PC-9 (cell line): ENCODE measurements around the gene SLC25A11. TPM values are rescaled to one million over a fixed set of nuclear protein-coding genes. Genes with fewer than 3 reads are reported as not detected.

Experiments
- BruUV-seq: library from RNA; stranded (reverse); fragments of 400-500 nt; replicated peaks from 2 replicates; lab custom pipeline; 2021; lab: Mats Ljungman, UMichigan
- CTCF ChIA-PET: fragments of 300-600 bp; sonication (Branson Sonifier 250); formaldehyde crosslinking; loops from one replicate; lab custom pipeline; 2022; ENCODE audit warnings: antibody characterized with exemption; lab: Charles Lee
- POLR2A ChIA-PET: fragments of 300-600 bp; sonication (Branson Sonifier 250); formaldehyde crosslinking; loops from one replicate; lab custom pipeline; 2022; ENCODE audit warnings: antibody characterized with exemption; ENCODE audit not compliant: unreplicated experiment; lab: Charles Lee
- DNase-seq, 2 experiments: peaks; one replicate each; pipeline versions ENCODE4 v3.0.0 to v3.0.0-alpha.2; 2015 to 2022; ENCODE audit warnings: mixed read lengths in 1 of 2
- H2AFZ ChIP-seq: fragments of 200-600 bp; sonication (generic); 2 replicates; pipeline ENCODE4 v1.8.1; 2017; ENCODE audit warnings: antibody characterized with exemption
- H3F3A ChIP-seq: fragments of 200-600 bp; sonication (generic); 2 replicates; pipeline ENCODE4 v1.8.1; 2017; ENCODE audit warnings: antibody characterized with exemption, mild to moderate bottlenecking, low read depth; ENCODE audit not compliant: insufficient read depth
- H3K27ac ChIP-seq: fragments of 200-600 bp; sonication (generic); 2 replicates; pipeline ENCODE4 v1.6.1; 2016; ENCODE audit warnings: mixed run types
- H3K27me3 ChIP-seq: fragments of 200-600 bp; sonication (generic); 2 replicates; pipeline ENCODE4 v1.6.1; 2016; ENCODE audit warnings: low read depth, mixed run types; ENCODE audit not compliant: insufficient read depth
- H3K36me3 ChIP-seq: fragments of 200-600 bp; sonication (generic); 2 replicates; pipeline ENCODE4 v1.6.1; 2016; ENCODE audit warnings: low read depth, mixed run types
- H3K4me1 ChIP-seq: fragments of 200-600 bp; sonication (generic); replicated peaks from 2 replicates; pipeline ENCODE4 v1.6.1; 2016; ENCODE audit warnings: mixed run types; ENCODE audit not compliant: insufficient read depth
- H3K4me2 ChIP-seq: fragments of 200-600 bp; sonication (generic); 2 replicates; pipeline ENCODE4 v1.6.1; 2017; ENCODE audit warnings: mixed run types
- H3K4me3 ChIP-seq: fragments of 200-600 bp; sonication (generic); 2 replicates; pipeline ENCODE4 v1.6.1; 2016; ENCODE audit warnings: mixed run types
- H3K79me2 ChIP-seq: fragments of 200-600 bp; sonication (generic); 2 replicates; pipeline ENCODE4 v1.6.1; 2017; ENCODE audit warnings: low read depth, mixed run types
- H3K9me2 ChIP-seq: fragments of 200-600 bp; sonication (generic); 2 replicates; pipeline ENCODE4 v1.8.1; 2017; ENCODE audit warnings: mild to moderate bottlenecking; ENCODE audit not compliant: insufficient read depth
- H3K9me3 ChIP-seq: fragments of 200-600 bp; sonication (generic); 2 replicates; pipeline ENCODE4 v1.8.1; 2016; ENCODE audit warnings: low read depth; ENCODE audit not compliant: insufficient read depth
- H4K20me1 ChIP-seq: fragments of 200-600 bp; sonication (generic); 2 replicates; pipeline ENCODE4 v1.8.1; 2017; ENCODE audit not compliant: insufficient read depth
- CTCF ChIP-seq: fragments of 200-600 bp; sonication (generic); conservative IDR thresholded peaks from 2 replicates; pipeline ENCODE4 v1.6.1; 2017; ENCODE audit warnings: mixed run types, antibody characterized with exemption, mild to moderate bottlenecking, moderate library complexity
- EZH2 ChIP-seq: fragments of 200-600 bp; sonication (generic); IDR thresholded peaks from 2 replicates; pipeline ENCODE4 v1.8.0; 2017; ENCODE audit warnings: antibody characterized with exemption, low read depth
- intact Hi-C: fragments of 100-400 bp; cut with micrococcal nuclease; formaldehyde crosslinking; loops from one replicate; pipeline ENCODE4 v1.10.0; 2022; ENCODE audit not compliant: unreplicated experiment
- total RNA-seq: library from RNA; stranded (reverse); gene quantifications from 2 replicates; pipeline ENCODE4 v1.2.3, GENCODE V29; 2021

The SLC25A11 gene
- total RNA-seq, 1 experiment from 2014 or later = 56.2 TPM

GRCh38 chr17:4965311-4965986 is 25.6 kb upstream of the SLC25A11 start:
- Histone ChIP-seq H3K36me3 (no peaks in the 10 kb centered on the region; the same call in 1 of the 2 replicates), H4K20me1 (no peaks in the 10 kb centered on the region), H3K4me2 (no peak overlapping the region), H3K4me3 (no peak overlapping the region), H3K27ac (no peak overlapping the region), H3K79me2 (peaks cover 41% of the 10 kb centered on the region), H3F3A (peaks cover 53% of the 10 kb centered on the region), H3K9me2 (no peaks in the 10 kb centered on the region), H3K9me3 (no peaks in the 10 kb centered on the region), H3K27me3 (no peaks in the 10 kb centered on the region), H3K4me1 (peaks cover 25% of the 10 kb centered on the region), H2AFZ (no peak overlapping the region)
- POLR2A ChIA-PET = interaction anchor here (0.6 to 0.7 kb wide), 2 partner anchors 17 to 52 kb away, joined by 3 read pairs; partner anchors contain the start of gene PFN1
- CTCF ChIA-PET = interaction anchor here (1.1 to 2.5 kb wide), 2 partner anchors 13 to 56 kb away, joined by 4 to 16 read pairs; no protein-coding TSS in a partner anchor
- DNase-seq = peak in 1 of 2 experiments; percentile 24
- no TSS peak for BruUV-seq
- intact Hi-C loops = no loop called here
- TF ChIP-seq CTCF (no peak), EZH2 (no peak)

- H3K4me3 ChIP-seq = no peak overlapping the region
- no peaks in the 10 kb centered on the region for H3K27me3 ChIP-seq
- no peaks in the 10 kb centered on the region for H3K9me2 ChIP-seq
- H2AFZ ChIP-seq = no peak overlapping the region
- no peaks in the 10 kb centered on the region for H3K36me3 ChIP-seq
- H3K4me1 ChIP-seq = no peaks in the 10 kb centered on the region
- BruUV-seq = no TSS peak
- DNase-seq = no peak
- H3K27ac ChIP-seq = no peak overlapping the region
- H3K4me2 ChIP-seq = no peak overlapping the region
- intact Hi-C loops = no loop called here
- no peaks in the 10 kb centered on the region for H4K20me1 ChIP-seq
- H3K79me2 ChIP-seq = peaks cover 6% of the 10 kb centered on the region
- TF ChIP-seq CTCF (no peak), EZH2 (no peak)
- H3F3A ChIP-seq = peaks cover 20% of the 10 kb centered on the region; the same call in 1 of the 2 replicates
- CTCF ChIA-PET = no interaction called here
- no peaks in the 10 kb centered on the region for H3K9me3 ChIP-seq
- POLR2A ChIA-PET = no interaction called here
These were observed 20.6 kb upstream of the SLC25A11 start for GRCh38 chr17:4960279-4960922.

- ChIA-PET CTCF (no interaction called here), POLR2A (interaction anchor here (0.6 kb wide), 1 partner anchor 100 kb away, joined by 4 read pairs; no protein-coding TSS in a partner anchor)
- Histone ChIP-seq H3K4me1 (no peaks in the 10 kb centered on the region), H3K4me3 (no peak overlapping the region), H3K27ac (no peak overlapping the region), H4K20me1 (no peaks in the 10 kb centered on the region), H3K36me3 (no peaks in the 10 kb centered on the region), H3K9me3 (no peaks in the 10 kb centered on the region), H2AFZ (no peak overlapping the region), H3K9me2 (no peaks in the 10 kb centered on the region), H3K27me3 (no peaks in the 10 kb centered on the region), H3F3A (peaks cover 16% of the 10 kb centered on the region; the same call in 1 of the 2 replicates), H3K4me2 (no peak overlapping the region), H3K79me2 (no peaks in the 10 kb centered on the region)
- TF ChIP-seq CTCF (no peak), EZH2 (no peak)
- BruUV-seq = no TSS peak
- no peak for DNase-seq
- intact Hi-C loops = no loop called here
These were observed 19.6 kb upstream of the SLC25A11 start for GRCh38 chr17:4959261-4959965.
